Central memory CD8-positive, alpha-beta T cell (primary cell): ENCODE data around the gene EXOC3.

Source experiments
- ATAC-seq: fragments of 150-1000 bp; cut with Tn5 transposase; replicated peaks from 2 replicates; pipeline ENCODE4 v1.10.0; 2022; ENCODE audit warnings: mild to moderate bottlenecking, moderate FRiP score, moderate number of reproducible peaks; ENCODE audit not compliant: poor library complexity, severe bottlenecking; ENCODE audit errors: extremely low read depth
- DNase-seq, 2 donors: peaks; one replicate each; pipeline ENCODE4 v3.0.0; 2021; ENCODE audit warnings: low spot score in 2 of 2
- H3K27ac Mint-ChIP-seq: one replicate; pipeline ENCODE4 v1.8.0; 2022; ENCODE audit warnings: low read depth, mild to moderate bottlenecking, moderate library complexity, mixed read lengths
- H3K27me3 Mint-ChIP-seq: one replicate; pipeline ENCODE4 v1.8.0; 2022; ENCODE audit warnings: mixed read lengths
- H3K36me3 Mint-ChIP-seq: one replicate; pipeline ENCODE4 v1.8.0; 2022; ENCODE audit warnings: mild to moderate bottlenecking, moderate library complexity, mixed read lengths; ENCODE audit not compliant: insufficient read depth
- H3K4me1 Mint-ChIP-seq: one replicate; pipeline ENCODE4 v1.8.0; 2022; ENCODE audit warnings: mixed read lengths
- H3K4me3 Mint-ChIP-seq: one replicate; pipeline ENCODE4 v1.8.0; 2022; ENCODE audit warnings: mild to moderate bottlenecking, moderate library complexity, mixed read lengths
- H3K9me3 Mint-ChIP-seq: one replicate; pipeline ENCODE4 v1.8.0; 2022; ENCODE audit warnings: mixed read lengths

The EXOC3 gene

GRCh38 chr5:424301-425110 is 18.5 kb upstream of the EXOC3 start:
- H3K4me3 Mint-ChIP-seq = no peak overlapping the region
- H3K27me3 Mint-ChIP-seq = no peaks in the 10 kb centered on the region
- ATAC-seq = no peak
- no peak overlapping the region for H3K27ac Mint-ChIP-seq
- H3K4me1 Mint-ChIP-seq = no peaks in the 10 kb centered on the region
- H3K36me3 Mint-ChIP-seq = no peaks in the 10 kb centered on the region
- no peaks in the 10 kb centered on the region for H3K9me3 Mint-ChIP-seq
- no peak for DNase-seq

- Mint-ChIP-seq H3K4me1 (no peaks in the 10 kb centered on the region), H3K4me3 (no peak overlapping the region), H3K36me3 (no peaks in the 10 kb centered on the region), H3K27ac (no peak overlapping the region), H3K27me3 (peaks cover 7% of the 10 kb centered on the region), H3K9me3 (no peaks in the 10 kb centered on the region)
- ATAC-seq = no peak
- DNase-seq = no peak
Measured at GRCh38 chr5:425714-426113, 17.3 kb upstream of the EXOC3 start.

- DNase-seq (no peak), ATAC-seq (no peak)
- H3K27me3 Mint-ChIP-seq = peaks cover 10% of the 10 kb centered on the region
- H3K36me3 Mint-ChIP-seq = no peaks in the 10 kb centered on the region
- H3K27ac Mint-ChIP-seq = no peak overlapping the region
- H3K9me3 Mint-ChIP-seq = no peaks in the 10 kb centered on the region
- no peak overlapping the region for H3K4me3 Mint-ChIP-seq
- H3K4me1 Mint-ChIP-seq = no peaks in the 10 kb centered on the region
Measured at GRCh38 chr5:426392-426976, 16.5 kb upstream of the EXOC3 start.

GRCh38 chr5:427415-428087 is 15.4 kb upstream of the EXOC3 start:
- Mint-ChIP-seq H3K36me3 (no peaks in the 10 kb centered on the region), H3K9me3 (no peaks in the 10 kb centered on the region), H3K27me3 (peaks cover 21% of the 10 kb centered on the region), H3K4me1 (no peaks in the 10 kb centered on the region), H3K27ac (no peak overlapping the region), H3K4me3 (no peak overlapping the region)
- ATAC-seq (no peak), DNase-seq (no peak)

- no peak overlapping the region for H3K4me3 Mint-ChIP-seq
- peaks cover 26% of the 10 kb centered on the region for H3K27me3 Mint-ChIP-seq
- no peak for DNase-seq
- H3K9me3 Mint-ChIP-seq = no peaks in the 10 kb centered on the region
- H3K4me1 Mint-ChIP-seq = no peaks in the 10 kb centered on the region
- ATAC-seq = no peak
- H3K27ac Mint-ChIP-seq = no peak overlapping the region
- no peaks in the 10 kb centered on the region for H3K36me3 Mint-ChIP-seq
Measured at GRCh38 chr5:428219-428618, 14.8 kb upstream of the EXOC3 start.

- no peak for ATAC-seq
- no peaks in the 10 kb centered on the region for H3K9me3 Mint-ChIP-seq
- H3K27me3 Mint-ChIP-seq = peaks cover 31% of the 10 kb centered on the region
- no peak for DNase-seq
- no peak overlapping the region for H3K4me3 Mint-ChIP-seq
- no peak overlapping the region for H3K27ac Mint-ChIP-seq
- H3K4me1 Mint-ChIP-seq = no peaks in the 10 kb centered on the region
- H3K36me3 Mint-ChIP-seq = no peaks in the 10 kb centered on the region
Measured at GRCh38 chr5:428754-429452, 14.1 kb upstream of the EXOC3 start.

GRCh38 chr5:429453-430188 is 13.4 kb upstream of the EXOC3 start:
- peaks cover 32% of the 10 kb centered on the region for H3K27me3 Mint-ChIP-seq
- no peaks in the 10 kb centered on the region for H3K9me3 Mint-ChIP-seq
- no peak overlapping the region for H3K27ac Mint-ChIP-seq
- DNase-seq (no peak), ATAC-seq (no peak)
- no peaks in the 10 kb centered on the region for H3K4me1 Mint-ChIP-seq
- H3K36me3 Mint-ChIP-seq = no peaks in the 10 kb centered on the region
- H3K4me3 Mint-ChIP-seq = no peak overlapping the region

GRCh38 chr5:430214-430925 is 12.6 kb upstream of the EXOC3 start:
- no peak for DNase-seq
- H3K4me1 Mint-ChIP-seq = no peaks in the 10 kb centered on the region
- H3K9me3 Mint-ChIP-seq = no peaks in the 10 kb centered on the region
- no peaks in the 10 kb centered on the region for H3K36me3 Mint-ChIP-seq
- H3K27me3 Mint-ChIP-seq = peaks cover 39% of the 10 kb centered on the region
- no peak overlapping the region for H3K4me3 Mint-ChIP-seq
- no peak overlapping the region for H3K27ac Mint-ChIP-seq
- ATAC-seq = no peak

- no peaks in the 10 kb centered on the region for H3K9me3 Mint-ChIP-seq
- no peak for DNase-seq
- no peak overlapping the region for H3K27ac Mint-ChIP-seq
- ATAC-seq = no peak
- no peak overlapping the region for H3K4me3 Mint-ChIP-seq
- peaks cover 45% of the 10 kb centered on the region for H3K27me3 Mint-ChIP-seq
- no peaks in the 10 kb centered on the region for H3K36me3 Mint-ChIP-seq
- H3K4me1 Mint-ChIP-seq = no peaks in the 10 kb centered on the region
Measured at GRCh38 chr5:431001-431710, 11.8 kb upstream of the EXOC3 start.

- Mint-ChIP-seq H3K4me1 (no peaks in the 10 kb centered on the region), H3K36me3 (no peaks in the 10 kb centered on the region), H3K27me3 (peaks cover 51% of the 10 kb centered on the region), H3K9me3 (no peaks in the 10 kb centered on the region), H3K4me3 (no peak overlapping the region), H3K27ac (no peak overlapping the region)
- ATAC-seq = no peak
- no peak for DNase-seq
Measured at GRCh38 chr5:431711-432050, 11.3 kb upstream of the EXOC3 start.

- Mint-ChIP-seq H3K9me3 (no peaks in the 10 kb centered on the region), H3K27ac (no peak overlapping the region), H3K4me1 (no peaks in the 10 kb centered on the region), H3K4me3 (no peak overlapping the region), H3K27me3 (peaks cover 55% of the 10 kb centered on the region), H3K36me3 (no peaks in the 10 kb centered on the region)
- no peak for ATAC-seq
- DNase-seq = no peak
Measured at GRCh38 chr5:432201-432927, 10.6 kb upstream of the EXOC3 start.
